IPS DF 4.7 (cell line): ENCODE data around the gene EIF5AL1.
"Not testable (repeated sequence)": the region's sequence is repeated elsewhere in the genome, so short reads cannot be mapped to it uniquely, and the experiment has no call there.

Experiments used
- DNase-seq: peaks from one replicate; pipeline ENCODE4 v3.0.0-alpha.2; 2013; ENCODE audit warnings: low spot score; ENCODE audit errors: extremely low read depth

Gene EIF5AL1

GRCh38 chr10:79509306-79509933 lies 2.9 kb upstream of the EIF5AL1 start:
- not testable (repeated sequence) for DNase-seq

DNA sequence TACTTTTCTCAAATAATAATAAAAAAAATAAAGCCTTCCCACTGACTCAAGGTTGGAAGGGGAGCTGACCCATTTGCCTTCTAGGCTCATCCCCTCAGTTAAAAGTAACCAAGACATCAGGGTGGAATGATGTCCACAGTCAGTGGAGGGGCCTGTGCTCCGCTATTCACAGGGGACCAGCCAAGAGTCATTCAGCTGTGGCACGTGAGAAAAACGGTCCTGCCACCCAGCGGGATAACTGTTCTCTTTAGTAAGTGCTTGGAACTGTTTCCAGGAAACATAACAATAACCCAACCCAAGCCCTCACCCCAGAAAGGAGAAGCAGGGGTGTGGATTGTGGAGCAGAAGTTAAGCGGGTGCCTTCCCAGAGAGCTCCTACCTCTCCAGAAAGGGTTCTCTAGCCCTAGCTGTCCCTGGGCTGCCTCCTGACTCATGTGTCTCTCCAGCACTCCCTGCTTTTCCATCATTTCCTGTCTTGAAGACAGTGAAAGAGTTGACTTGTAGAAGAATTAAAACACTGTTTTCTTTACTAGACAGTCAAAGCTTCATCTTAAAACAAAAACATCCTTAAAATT lies 2.3 kb upstream of the EIF5AL1 start:
- not testable (repeated sequence) for DNase-seq

GRCh38 chr10:79516532-79517205 lies 4.3 kb downstream of the EIF5AL1 start:
- DNase-seq: not testable (repeated sequence)

- not testable (repeated sequence) for DNase-seq
These were observed 5.2 kb downstream of the EIF5AL1 start for GRCh38 chr10:79517567-79517966.

DNA sequence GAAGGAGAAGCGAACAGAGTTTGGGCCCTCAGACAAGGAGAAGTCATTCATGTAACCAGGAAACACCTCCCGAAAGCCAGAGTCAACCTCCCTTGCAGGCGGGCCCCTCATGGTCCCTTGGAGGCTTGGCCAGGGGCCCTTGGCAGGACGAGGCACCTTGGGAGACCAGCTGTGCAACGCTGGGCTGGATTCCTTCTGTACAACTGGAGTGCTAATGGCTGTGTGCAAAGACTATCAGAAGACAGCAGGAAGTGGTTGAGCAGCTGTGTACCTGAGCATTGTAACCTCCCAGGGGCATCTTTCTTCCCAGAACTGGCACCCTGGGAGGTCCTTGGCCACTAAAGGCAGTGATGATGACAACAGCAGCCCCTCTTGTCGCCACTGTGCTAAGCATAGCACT lies 9.4 kb downstream of the EIF5AL1 start:
- not testable (repeated sequence) for DNase-seq

GRCh38 chr10:79522464-79522863 lies 10.1 kb downstream of the EIF5AL1 start:
- DNase-seq: not testable (repeated sequence)

- DNase-seq: not testable (repeated sequence)
These were observed 11.0 kb downstream of the EIF5AL1 start for GRCh38 chr10:79523157-79523853.

DNA sequence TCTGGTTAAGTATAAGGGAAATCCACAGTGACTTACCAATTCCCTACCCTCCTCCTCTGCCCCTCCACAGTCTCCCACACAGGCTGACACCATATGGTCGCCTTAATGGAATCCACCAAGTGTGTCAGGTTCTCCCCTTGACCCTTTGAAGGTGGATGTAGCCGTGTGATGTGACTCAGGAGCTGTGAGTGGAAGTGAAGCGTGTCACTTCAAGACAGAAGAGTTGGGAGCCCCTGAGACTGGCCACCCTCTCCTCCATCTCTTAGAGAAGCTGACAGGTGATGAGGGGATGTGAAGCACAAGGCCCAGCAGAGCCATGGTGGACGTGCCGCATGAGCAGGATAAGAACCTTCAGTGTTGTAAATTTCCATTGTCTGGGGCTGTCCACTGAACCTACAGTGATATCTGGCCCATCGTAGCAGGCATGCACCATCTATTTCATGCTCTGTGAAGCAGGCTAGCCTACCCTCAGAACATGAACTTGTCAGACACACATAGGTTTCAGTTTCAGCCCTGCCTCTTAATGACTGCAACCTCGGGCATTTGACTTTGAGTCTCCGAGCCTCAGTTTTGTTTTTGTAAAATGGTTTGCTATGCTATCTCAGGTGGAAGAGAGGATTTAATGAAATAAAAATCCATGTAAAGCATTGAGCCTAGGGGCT lies 12.8 kb downstream of the EIF5AL1 start:
- DNase-seq: not testable (repeated sequence)

DNA sequence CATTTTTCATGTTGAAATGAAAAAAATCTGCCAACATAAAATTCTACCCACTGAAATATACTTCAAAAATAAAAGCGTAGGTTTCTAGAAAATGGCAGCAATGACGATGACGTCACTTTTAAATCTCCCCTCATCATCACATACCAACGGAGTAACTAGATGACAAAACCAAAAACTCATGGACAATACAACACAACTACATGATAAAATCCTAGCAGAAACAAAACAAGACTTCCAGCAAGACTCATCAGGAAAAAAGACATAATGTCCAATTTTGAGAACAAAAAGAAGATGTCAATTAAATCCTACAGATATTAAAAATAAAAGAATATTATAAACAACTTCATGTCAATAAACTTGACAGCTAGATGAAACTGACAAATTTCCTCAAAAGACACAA lies 15.9 kb downstream of the EIF5AL1 start:
- DNase-seq: not testable (repeated sequence)

DNA sequence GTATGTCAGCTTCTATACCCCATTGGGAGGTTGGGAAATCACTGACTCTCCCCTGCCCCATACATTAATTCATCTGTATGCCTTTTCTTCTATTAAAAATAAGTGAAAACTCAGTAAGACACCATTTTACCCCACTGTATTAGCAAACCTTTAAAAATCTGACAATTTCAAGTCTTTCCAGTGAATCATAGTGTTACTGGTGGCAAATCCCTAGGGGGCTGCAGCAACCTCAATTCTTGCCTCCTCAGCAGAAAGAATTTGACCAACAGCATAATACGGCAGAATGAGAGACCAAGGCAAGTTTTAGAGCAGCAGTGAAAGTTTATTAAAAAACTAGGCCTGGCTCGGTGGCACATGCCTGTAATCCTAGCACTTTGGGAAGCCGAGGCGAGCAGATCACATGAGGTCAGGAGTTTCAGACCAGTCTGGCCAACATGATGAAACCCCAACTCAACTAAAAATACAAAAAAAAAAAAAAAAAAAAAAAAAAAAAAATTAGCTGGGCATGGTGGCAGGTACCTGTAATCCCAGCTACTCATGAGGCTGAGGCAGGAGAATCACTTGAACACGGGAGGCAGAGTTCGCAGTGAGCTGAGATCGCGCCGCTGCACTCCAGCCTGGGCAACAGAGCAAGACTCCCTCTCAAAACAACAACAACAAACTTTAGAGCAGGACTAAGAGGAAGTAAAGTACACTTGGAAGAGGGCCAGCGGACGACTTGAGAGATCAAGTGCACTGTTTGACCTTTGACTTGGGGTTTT lies 21.0 kb downstream of the EIF5AL1 start:
- DNase-seq: not testable (repeated sequence)

DNA sequence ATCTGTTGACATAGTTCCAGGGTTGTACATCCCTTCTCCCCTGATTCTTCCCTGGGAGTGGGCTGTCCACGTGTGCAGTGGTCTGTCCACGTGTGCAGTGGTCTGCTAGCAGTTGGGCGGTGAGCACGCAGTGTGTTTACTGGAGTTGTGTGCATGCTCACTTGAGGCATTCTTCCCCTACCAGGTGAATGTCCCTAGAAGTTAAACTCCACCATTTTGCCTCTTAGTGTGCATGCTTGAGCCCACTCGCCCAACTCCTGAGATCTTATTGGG lies 21.5 kb downstream of the EIF5AL1 start:
- not testable (repeated sequence) for DNase-seq

DNA sequence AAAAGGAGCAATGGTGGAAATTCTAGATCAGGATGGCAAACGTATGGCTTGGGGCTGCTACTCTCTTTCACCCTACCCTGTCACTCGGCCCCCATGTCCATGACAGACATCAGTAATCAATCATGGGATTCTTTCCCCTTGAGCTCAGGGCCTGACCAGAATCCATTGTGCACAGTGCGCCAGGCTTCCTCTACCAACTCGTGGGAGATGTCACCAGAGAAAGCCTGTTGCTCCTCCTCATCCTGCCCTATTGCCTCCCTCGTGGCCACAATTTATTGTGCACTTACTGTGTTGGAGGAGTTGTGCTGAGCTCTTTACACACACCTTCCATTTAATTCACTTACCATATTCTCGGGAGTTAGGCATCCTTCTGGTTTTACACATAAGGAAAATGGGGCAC lies 26.0 kb downstream of the EIF5AL1 start:
- DNase-seq: not testable (repeated sequence)

- not testable (repeated sequence) for DNase-seq
These were observed 28.6 kb downstream of the EIF5AL1 start for GRCh38 chr10:79540930-79541329.

GRCh38 chr10:79542626-79543025 lies 30.3 kb downstream of the EIF5AL1 start:
- DNase-seq: no peak

DNA sequence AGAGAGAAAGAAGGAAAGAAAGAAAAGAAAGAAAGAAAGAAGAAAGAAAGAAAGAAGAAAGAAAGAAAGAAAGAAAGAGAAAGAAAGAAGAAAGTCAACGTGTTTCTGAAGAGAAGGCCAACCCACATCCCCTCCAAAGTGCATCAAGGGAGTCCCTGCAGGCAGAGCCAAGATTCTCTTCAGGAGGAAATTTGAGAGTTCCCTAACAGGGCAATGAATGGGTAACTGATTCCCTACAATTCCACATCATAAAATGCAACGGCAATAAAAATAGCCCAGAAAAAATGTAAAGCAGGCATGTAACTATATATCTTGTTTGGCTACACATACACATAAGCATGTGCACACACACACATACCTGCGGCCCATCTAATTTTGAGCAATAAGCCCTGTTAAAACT lies 32.1 kb downstream of the EIF5AL1 start:
- DNase-seq: not testable (repeated sequence)

DNA sequence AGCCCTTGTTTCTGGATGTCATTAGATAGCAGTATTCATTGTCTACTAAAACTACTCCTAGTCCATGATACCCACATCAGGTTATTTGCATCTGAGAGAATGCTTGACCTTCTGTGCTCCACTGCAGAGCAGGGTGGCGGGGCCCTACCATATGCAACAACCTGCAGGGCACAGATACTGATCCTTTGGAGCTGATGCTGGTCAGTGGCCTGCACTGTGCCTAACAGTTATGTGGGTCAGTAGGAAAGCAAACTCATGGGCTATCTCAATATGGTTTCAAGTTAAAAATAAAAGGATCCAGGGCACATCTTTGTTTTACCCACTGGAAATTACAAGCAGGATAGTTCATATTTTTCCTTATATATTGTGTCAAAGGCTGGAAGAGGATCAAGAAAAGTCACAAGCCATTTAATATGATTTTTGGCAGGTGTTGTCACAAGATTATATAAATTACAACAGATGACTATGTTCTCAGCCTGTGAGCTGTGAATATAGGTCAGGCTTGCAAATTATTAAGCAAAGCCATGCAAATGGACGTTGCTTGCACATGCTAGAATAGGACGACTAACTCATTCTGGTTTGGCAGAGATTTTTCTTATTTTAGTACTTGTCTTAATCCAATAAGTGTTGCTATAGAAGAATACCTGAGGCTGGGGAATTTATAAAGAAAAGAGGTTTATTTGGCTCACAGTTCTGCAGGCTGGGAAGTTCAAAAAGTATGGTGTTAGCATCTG lies 32.8 kb downstream of the EIF5AL1 start:
- DNase-seq: not testable (repeated sequence)

DNA sequence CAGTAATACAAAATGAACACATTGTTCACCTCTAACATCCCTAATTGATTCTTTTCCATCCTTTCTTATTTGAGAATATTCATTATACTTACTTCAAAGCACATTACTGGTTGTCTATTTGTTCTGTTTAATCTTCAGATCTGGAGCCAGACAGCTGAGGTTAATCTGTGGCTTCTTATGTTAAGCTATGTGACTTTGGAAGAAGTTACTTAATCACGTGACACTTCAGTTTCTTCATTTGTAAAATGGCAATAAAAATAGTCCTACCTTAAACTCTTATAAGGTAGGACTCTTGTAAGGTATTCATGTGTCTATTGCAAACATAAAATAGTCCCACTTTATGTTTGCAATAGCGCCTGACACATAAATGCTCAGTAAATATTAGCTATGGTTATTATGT lies 34.8 kb downstream of the EIF5AL1 start:
- DNase-seq: not testable (repeated sequence)

GRCh38 chr10:79547973-79548372 lies 35.6 kb downstream of the EIF5AL1 start:
- no peak for DNase-seq

- no peak for DNase-seq
These were observed 39.8 kb downstream of the EIF5AL1 start for GRCh38 chr10:79552143-79552542.
